Type B pancreatic cell (in vitro differentiated cells): ENCODE results near the gene PXDC1. TPM values are rescaled to one million over a fixed set of nuclear protein-coding genes. Genes with fewer than 3 reads are reported as not detected.

Source experiments
- DNase-seq: peaks from one replicate; pipeline ENCODE4 v3.0.0; 2021; ENCODE audit warnings: mixed read lengths; ENCODE audit not compliant: unreplicated experiment; ENCODE audit errors: extremely low spot score
- H3K27ac Mint-ChIP-seq: 2 replicates; pipeline ENCODE4 v1.8.0; 2021; ENCODE audit warnings: mild to moderate bottlenecking, mixed read lengths
- H3K27me3 Mint-ChIP-seq: 2 replicates; pipeline ENCODE4 v1.8.0; 2021; ENCODE audit warnings: mixed read lengths
- H3K36me3 Mint-ChIP-seq: 2 replicates; pipeline ENCODE4 v1.8.0; 2021; ENCODE audit warnings: mixed read lengths
- H3K4me1 Mint-ChIP-seq: one replicate; pipeline ENCODE4 v1.8.0; 2021; ENCODE audit warnings: mixed read lengths; ENCODE audit not compliant: unreplicated experiment
- H3K4me3 Mint-ChIP-seq: 2 replicates; pipeline ENCODE4 v1.8.0; 2021; ENCODE audit warnings: mild to moderate bottlenecking, mixed read lengths
- H3K9me3 Mint-ChIP-seq: 2 replicates; pipeline ENCODE4 v1.8.0; 2021; ENCODE audit warnings: mixed read lengths
- total RNA-seq: library from RNA; stranded (reverse); gene quantifications from 2 replicates; pipeline ENCODE4 v1.2.1, GENCODE V29; 2021; ENCODE audit warnings: low replicate concordance
- TF ChIP-seq, protein P1 (sequence below): fragments of 200-600 bp; sonication (generic); conservative IDR thresholded peaks from 2 replicates; pipeline ENCODE4 v1.5.0; 2021; ENCODE audit warnings: antibody characterized with exemption, mild to moderate bottlenecking

The PXDC1 gene
- total RNA-seq, 1 donor from 2014 or later, result 23.6 TPM

DNA sequence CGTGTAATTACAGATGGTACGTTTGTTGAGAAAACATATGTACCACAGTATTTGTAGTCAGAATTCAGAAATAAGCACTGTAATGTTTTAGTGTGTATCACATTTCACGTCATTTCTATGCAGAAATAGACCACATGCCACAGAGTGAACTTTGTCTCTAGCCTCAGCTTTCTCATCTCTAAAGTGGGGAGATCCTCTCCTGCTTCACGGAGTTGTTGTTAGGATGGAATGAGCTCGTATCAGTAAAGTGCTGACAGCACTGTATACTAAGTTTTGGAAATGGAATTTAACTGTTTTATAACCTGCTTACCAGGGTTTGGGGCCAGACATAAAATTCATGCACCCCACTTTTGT is 34.2 kb upstream of the PXDC1 start:
- Mint-ChIP-seq H3K9me3 (peaks cover 5% of the 10 kb centered on the region), H3K27ac (no peak overlapping the region), H3K27me3 (no peaks in the 10 kb centered on the region), H3K4me1 (no peaks in the 10 kb centered on the region), H3K36me3 (no peaks in the 10 kb centered on the region), H3K4me3 (no peak overlapping the region)
- DNase-seq, result no peak
- TF ChIP-seq, protein P1, sequence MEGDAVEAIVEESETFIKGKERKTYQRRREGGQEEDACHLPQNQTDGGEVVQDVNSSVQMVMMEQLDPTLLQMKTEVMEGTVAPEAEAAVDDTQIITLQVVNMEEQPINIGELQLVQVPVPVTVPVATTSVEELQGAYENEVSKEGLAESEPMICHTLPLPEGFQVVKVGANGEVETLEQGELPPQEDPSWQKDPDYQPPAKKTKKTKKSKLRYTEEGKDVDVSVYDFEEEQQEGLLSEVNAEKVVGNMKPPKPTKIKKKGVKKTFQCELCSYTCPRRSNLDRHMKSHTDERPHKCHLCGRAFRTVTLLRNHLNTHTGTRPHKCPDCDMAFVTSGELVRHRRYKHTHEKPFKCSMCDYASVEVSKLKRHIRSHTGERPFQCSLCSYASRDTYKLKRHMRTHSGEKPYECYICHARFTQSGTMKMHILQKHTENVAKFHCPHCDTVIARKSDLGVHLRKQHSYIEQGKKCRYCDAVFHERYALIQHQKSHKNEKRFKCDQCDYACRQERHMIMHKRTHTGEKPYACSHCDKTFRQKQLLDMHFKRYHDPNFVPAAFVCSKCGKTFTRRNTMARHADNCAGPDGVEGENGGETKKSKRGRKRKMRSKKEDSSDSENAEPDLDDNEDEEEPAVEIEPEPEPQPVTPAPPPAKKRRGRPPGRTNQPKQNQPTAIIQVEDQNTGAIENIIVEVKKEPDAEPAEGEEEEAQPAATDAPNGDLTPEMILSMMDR, result no peak

DNA sequence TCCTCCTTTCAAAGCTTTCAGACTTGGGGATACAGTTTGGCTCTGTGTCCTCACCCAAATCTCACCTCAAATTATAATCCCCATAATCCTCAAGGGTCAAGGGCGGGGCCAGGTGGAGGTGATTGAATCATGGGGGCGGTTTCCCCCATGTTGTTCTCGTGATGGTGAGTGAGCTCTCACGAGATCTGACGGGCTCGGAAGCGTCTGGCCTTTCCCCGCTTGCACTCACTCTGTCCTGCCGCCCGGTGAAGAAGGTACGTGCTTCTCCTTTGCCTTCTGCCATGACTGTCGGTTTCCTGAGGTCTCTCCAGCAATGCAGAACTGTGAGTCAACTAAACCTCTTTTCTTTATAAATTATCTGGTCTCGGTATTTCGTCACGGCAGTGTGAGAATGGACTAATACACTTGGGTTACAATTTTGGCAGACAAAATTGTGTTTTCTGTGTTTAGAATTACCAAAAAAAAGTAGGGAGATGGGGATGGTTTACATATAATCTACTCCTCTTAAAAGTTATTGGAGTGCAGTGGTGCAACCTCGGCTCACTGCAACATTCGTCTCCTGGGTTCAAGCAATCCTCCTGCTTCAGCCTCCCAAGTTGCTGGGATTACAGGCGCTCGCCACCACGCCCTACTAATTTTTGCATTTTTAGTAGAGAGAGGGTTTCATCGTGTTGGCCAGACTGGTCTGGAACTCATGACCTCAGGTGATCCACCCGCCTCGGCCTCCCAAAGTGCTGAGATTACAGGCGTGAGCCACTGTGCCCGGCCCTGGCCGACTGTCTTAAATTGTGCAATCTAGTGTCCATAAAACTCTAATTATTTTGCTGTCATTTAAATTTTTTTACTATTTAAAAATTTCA is 33.6 kb upstream of the PXDC1 start:
- no peak overlapping the region for H3K4me3 Mint-ChIP-seq
- no peak overlapping the region for H3K27ac Mint-ChIP-seq
- H3K27me3 Mint-ChIP-seq, result no peaks in the 10 kb centered on the region
- H3K4me1 Mint-ChIP-seq, result no peaks in the 10 kb centered on the region
- DNase-seq, result no peak
- H3K36me3 Mint-ChIP-seq, result no peaks in the 10 kb centered on the region
- H3K9me3 Mint-ChIP-seq, result peaks cover 5% of the 10 kb centered on the region
- TF ChIP-seq, protein P1, result no peak

DNA sequence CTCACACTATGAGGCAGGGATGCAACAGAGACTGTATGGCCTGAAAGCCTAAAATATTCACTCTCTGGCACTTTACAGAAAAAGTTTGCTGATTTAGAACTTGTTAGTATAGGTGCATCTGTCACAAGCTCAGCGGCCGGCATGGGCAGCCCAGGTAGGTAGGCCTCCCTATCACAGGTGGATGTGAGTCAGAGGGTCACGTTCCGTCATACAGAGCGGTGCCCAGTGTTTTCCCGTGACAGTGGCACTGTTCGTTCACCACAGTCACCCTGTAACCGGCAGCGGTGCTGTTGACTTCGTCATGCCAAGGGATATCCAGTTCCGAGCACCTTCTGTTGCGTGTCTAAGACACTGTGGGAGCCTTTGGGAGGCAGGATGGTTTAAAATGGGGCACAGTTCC is 32.9 kb upstream of the PXDC1 start:
- Mint-ChIP-seq H3K4me1 (no peaks in the 10 kb centered on the region), H3K36me3 (no peaks in the 10 kb centered on the region), H3K4me3 (no peak overlapping the region), H3K27ac (no peak overlapping the region), H3K9me3 (peaks cover 5% of the 10 kb centered on the region), H3K27me3 (no peaks in the 10 kb centered on the region)
- no peak for DNase-seq
- TF ChIP-seq, protein P1, result no peak

DNA sequence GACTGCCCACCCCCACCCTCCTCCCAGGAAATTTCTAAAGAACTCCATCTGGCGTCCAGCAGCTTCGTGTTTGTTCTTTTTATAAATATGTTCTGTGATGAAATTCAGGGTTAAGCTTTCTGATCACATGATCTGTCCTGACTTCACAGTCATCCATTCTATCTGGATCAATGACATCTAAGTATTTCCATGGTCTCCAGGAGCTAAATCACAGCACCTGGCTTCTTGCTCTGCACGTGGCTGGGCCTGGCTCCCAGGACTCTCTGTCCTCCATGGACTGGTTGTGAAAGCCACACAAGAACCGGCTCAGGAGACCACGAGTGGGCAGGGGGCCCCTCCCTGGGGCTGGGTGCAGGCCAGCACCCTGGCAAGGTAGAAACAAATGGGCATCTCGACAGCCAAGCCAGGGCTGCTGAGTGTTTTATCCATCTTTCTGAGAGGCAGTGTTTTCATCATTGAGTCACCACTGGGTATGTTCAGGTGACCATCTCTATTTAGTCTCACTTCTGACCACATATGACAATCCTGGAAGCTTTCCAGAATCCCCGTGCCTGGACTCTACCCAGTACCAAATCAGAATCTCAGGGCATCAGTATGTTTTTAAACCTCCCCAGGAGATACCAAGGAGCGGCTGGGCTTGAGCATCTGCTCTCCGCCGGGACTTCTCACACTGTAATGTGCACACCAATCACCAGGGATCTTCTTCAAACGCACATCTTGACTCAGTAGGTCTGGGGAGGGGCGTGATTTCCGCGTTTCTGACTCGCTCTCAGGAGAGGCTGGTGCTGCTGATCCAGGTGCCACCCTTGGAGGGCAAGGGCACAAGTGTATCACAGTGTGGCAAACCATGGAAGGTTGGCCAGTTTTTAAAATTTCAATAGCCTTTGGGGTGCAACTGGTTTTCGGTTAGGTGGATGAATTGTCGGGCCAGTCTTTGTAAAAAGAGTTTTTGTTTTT is 31.6 kb upstream of the PXDC1 start:
- Mint-ChIP-seq H3K4me3 (no peak overlapping the region), H3K4me1 (peaks cover 4% of the 10 kb centered on the region), H3K9me3 (no peaks in the 10 kb centered on the region), H3K27ac (no peak overlapping the region), H3K36me3 (no peaks in the 10 kb centered on the region), H3K27me3 (no peaks in the 10 kb centered on the region)
- TF ChIP-seq, protein P1, result no peak
- DNase-seq, result no peak

DNA sequence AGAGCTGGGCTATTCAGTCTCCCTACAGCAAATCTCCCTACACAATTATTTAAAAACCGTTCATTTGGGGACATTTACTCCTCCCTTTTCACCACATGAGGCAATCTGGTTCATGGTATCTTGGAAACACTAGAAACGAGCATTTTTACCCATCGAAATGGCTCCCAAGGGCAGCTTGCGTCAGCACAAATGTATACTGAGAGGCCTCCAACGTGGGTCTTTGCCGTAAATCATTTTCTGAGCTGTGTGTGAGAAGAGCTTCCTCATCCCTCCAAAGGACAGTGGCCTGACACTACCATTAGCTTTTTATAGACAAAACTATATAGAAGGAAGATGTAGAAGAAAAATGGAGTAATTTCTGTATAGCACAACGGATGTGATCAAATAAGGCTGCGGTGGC is 30.0 kb upstream of the PXDC1 start:
- no peak overlapping the region for H3K27ac Mint-ChIP-seq

More for the DNA sequence above, 30.0 kb upstream of the PXDC1 start:
- no peaks in the 10 kb centered on the region for H3K9me3 Mint-ChIP-seq
- H3K4me1 Mint-ChIP-seq, result peaks cover 16% of the 10 kb centered on the region
- H3K36me3 Mint-ChIP-seq, result no peaks in the 10 kb centered on the region
- no peak for DNase-seq
- no peaks in the 10 kb centered on the region for H3K27me3 Mint-ChIP-seq
- no peak overlapping the region for H3K4me3 Mint-ChIP-seq
- TF ChIP-seq, protein P1, result no peak
